Fibroblast of lung (primary cell): ENCODE results near the gene HAUS1. TPM values are rescaled to one million over a fixed set of nuclear protein-coding genes. Genes with fewer than 3 reads are reported as not detected.

Experiments
- DNase-seq, 2 donors: peaks; one replicate each; pipeline versions ENCODE4 v3.0.0 to v3.0.0-alpha.2; 2010; ENCODE audit warnings: low read depth in 2 of 2
- H2AFZ ChIP-seq: 2 replicates; pipeline ENCODE4 v1.5.1; 2012; ENCODE audit warnings: low read length, control low read depth, inconsistent platforms
- H3K27ac ChIP-seq: 2 replicates; pipeline ENCODE4 v1.5.1; 2011; ENCODE audit warnings: low read length, control low read depth; ENCODE audit not compliant: insufficient read depth
- H3K27me3 ChIP-seq: 2 replicates; pipeline ENCODE4 v1.5.1; 2011; ENCODE audit warnings: mild to moderate bottlenecking, low read length; ENCODE audit not compliant: control insufficient read depth, insufficient read depth
- H3K36me3 ChIP-seq: 2 replicates; pipeline ENCODE4 v1.5.1; 2011; ENCODE audit warnings: low read length; ENCODE audit not compliant: control insufficient read depth, insufficient read depth
- H3K4me1 ChIP-seq: 2 replicates; pipeline ENCODE4 v1.5.1; 2011; ENCODE audit warnings: low read length; ENCODE audit not compliant: control insufficient read depth, insufficient read depth; ENCODE audit errors: extremely low read depth
- H3K4me2 ChIP-seq: 2 replicates; pipeline ENCODE4 v1.5.1; 2011; ENCODE audit warnings: low read length, control low read depth; ENCODE audit not compliant: insufficient read depth; ENCODE audit errors: extremely low read depth
- H3K4me3 ChIP-seq, 4 experiments: fragments of 200-600 bp in 1 of 4; sonication (generic) in 1 of 4; replicated peaks in 1 of 4; 2 replicates each; pipeline ENCODE4 v1.5.1; 2011 to 2016; ENCODE audit warnings: low read length in 4 of 4, low read depth in 3 of 4, mild to moderate bottlenecking in 3 of 4, control low read depth in 2 of 4, inconsistent platforms in 1 of 4, mixed read lengths in 1 of 4; ENCODE audit not compliant: insufficient read depth in 1 of 4; ENCODE audit errors: control extremely low read depth in 1 of 4
- H3K79me2 ChIP-seq: 2 replicates; pipeline ENCODE4 v1.5.1; 2012; ENCODE audit warnings: mild to moderate bottlenecking, low read length, inconsistent platforms; ENCODE audit not compliant: control insufficient read depth, insufficient read depth
- H3K9ac ChIP-seq: 2 replicates; pipeline ENCODE4 v1.5.1; 2011; ENCODE audit warnings: mild to moderate bottlenecking, low read length, control low read depth; ENCODE audit not compliant: insufficient read depth
- H3K9me3 ChIP-seq: 2 replicates; pipeline ENCODE4 v1.5.1; 2012; ENCODE audit warnings: low read depth, low read length; ENCODE audit not compliant: control insufficient read depth, insufficient read depth
- H4K20me1 ChIP-seq: 2 replicates; pipeline ENCODE4 v1.5.1; 2011; ENCODE audit warnings: low read length; ENCODE audit not compliant: control insufficient read depth, insufficient read depth; ENCODE audit errors: extremely low read depth
- CTCF ChIP-seq, 2 donors: IDR thresholded peaks in 1 of 2; conservative IDR thresholded peaks in 1 of 2; 1 replicate in 1 of 2; 2 replicates in 1 of 2; pipeline ENCODE4 v1.5.1; 2011 to 2012; ENCODE audit warnings: low read length in 2 of 2, control low read depth in 1 of 2, inconsistent platforms in 1 of 2, low read depth in 1 of 2, mild to moderate bottlenecking in 1 of 2
- EZH2 ChIP-seq: IDR thresholded peaks from 2 replicates; pipeline ENCODE4 v1.5.1; 2012; ENCODE audit warnings: low read length, control low read depth, mild to moderate bottlenecking; ENCODE audit errors: missing control alignments
- polyA plus RNA-seq, 2 donors: library from polyadenylated mRNA; depleted of rRNA in 1 of 2; stranded (reverse) in 1 of 2; unstranded in 1 of 2; fragments of >200 nt; gene quantifications; 2 replicates each; pipeline ENCODE4 v1.2.1, GENCODE V29; 2011 to 2012; ENCODE audit warnings: missing spikeins in 1 of 2
- total RNA-seq: library from RNA; depleted of rRNA; stranded (reverse); fragments of >200 nt; gene quantifications from 2 replicates; pipeline ENCODE4 v1.2.1, GENCODE V29; 2014

HAUS1 gene
- total and polyA plus RNA-seq, 2 donors (not counting 1 experiment from before 2014, with no cell fraction given) = 25.4 to 52.8 TPM

- no peaks in the 10 kb centered on the region for H3K79me2 ChIP-seq
- TF ChIP-seq CTCF (conservative IDR thresholded peaks at IDR 0.05 in 1 of 2, IDR thresholded peaks at IDR 0.05 in 1 of 2; ENCODE audit: low read depth in 1 of 2, low read length in 2 of 2) (no peak), EZH2 (no peak)
These were observed 42.4 kb upstream of the HAUS1 start for GRCh38 chr18:46061796-46062195.

GRCh38 chr18:46062781-46063180, 41.4 kb upstream of the HAUS1 start:
- H4K20me1 ChIP-seq = no peaks in the 10 kb centered on the region
- H3K4me3 ChIP-seq = no peak overlapping the region
- DNase-seq = no peak
- no peak for TF ChIP-seq EZH2
- no peak for TF ChIP-seq CTCF (conservative IDR thresholded peaks at IDR 0.05 in 1 of 2, IDR thresholded peaks at IDR 0.05 in 1 of 2; ENCODE audit: low read depth in 1 of 2, low read length in 2 of 2)
- H2AFZ ChIP-seq = no peak overlapping the region
- H3K9me3 ChIP-seq = no peaks in the 10 kb centered on the region
- no peak overlapping the region for H3K27ac ChIP-seq
- no peak overlapping the region for H3K9ac ChIP-seq
- no peak overlapping the region for H3K4me2 ChIP-seq
- H3K79me2 ChIP-seq = no peaks in the 10 kb centered on the region
- H3K36me3 ChIP-seq = no peaks in the 10 kb centered on the region
- no peaks in the 10 kb centered on the region for H3K27me3 ChIP-seq
- H3K4me1 ChIP-seq = no peaks in the 10 kb centered on the region

More at GRCh38 chr18:46061796-46062195, 42.4 kb upstream of the HAUS1 start:
- H4K20me1 ChIP-seq = no peaks in the 10 kb centered on the region
- H3K9ac ChIP-seq = no peak overlapping the region
- no peaks in the 10 kb centered on the region for H3K36me3 ChIP-seq
- no peak overlapping the region for H3K4me3 ChIP-seq
- H3K4me2 ChIP-seq = no peak overlapping the region
- no peak overlapping the region for H2AFZ ChIP-seq
- no peaks in the 10 kb centered on the region for H3K4me1 ChIP-seq
- H3K27me3 ChIP-seq = no peaks in the 10 kb centered on the region
- no peaks in the 10 kb centered on the region for H3K9me3 ChIP-seq
- no peak overlapping the region for H3K27ac ChIP-seq
- DNase-seq = no peak

GRCh38 chr18:46067438-46068007, 36.7 kb upstream of the HAUS1 start:
- H3K27ac ChIP-seq = no peak overlapping the region
- no peaks in the 10 kb centered on the region for H3K27me3 ChIP-seq
- H3K79me2 ChIP-seq = peaks cover 3% of the 10 kb centered on the region
- no peak overlapping the region for H3K4me2 ChIP-seq
- TF ChIP-seq CTCF (conservative IDR thresholded peaks at IDR 0.05 in 1 of 2, IDR thresholded peaks at IDR 0.05 in 1 of 2; ENCODE audit: low read depth in 1 of 2, low read length in 2 of 2) (no peak), EZH2 (no peak)
- H2AFZ ChIP-seq = no peak overlapping the region
- DNase-seq = peak; percentile 55 to 65
- H3K4me1 ChIP-seq = peaks cover 7% of the 10 kb centered on the region
- no peak overlapping the region for H3K4me3 ChIP-seq
- H3K36me3 ChIP-seq = no peaks in the 10 kb centered on the region
- no peaks in the 10 kb centered on the region for H3K9me3 ChIP-seq
- H3K9ac ChIP-seq = no peak overlapping the region
- no peaks in the 10 kb centered on the region for H4K20me1 ChIP-seq
